ENCODE data around the gene ARHGEF26.

The ARHGEF26 gene

GRCh38 chr3:154243353-154243752 is 122.2 kb downstream of the ARHGEF26 start:
- TF ChIP-seq, protein P1, sequence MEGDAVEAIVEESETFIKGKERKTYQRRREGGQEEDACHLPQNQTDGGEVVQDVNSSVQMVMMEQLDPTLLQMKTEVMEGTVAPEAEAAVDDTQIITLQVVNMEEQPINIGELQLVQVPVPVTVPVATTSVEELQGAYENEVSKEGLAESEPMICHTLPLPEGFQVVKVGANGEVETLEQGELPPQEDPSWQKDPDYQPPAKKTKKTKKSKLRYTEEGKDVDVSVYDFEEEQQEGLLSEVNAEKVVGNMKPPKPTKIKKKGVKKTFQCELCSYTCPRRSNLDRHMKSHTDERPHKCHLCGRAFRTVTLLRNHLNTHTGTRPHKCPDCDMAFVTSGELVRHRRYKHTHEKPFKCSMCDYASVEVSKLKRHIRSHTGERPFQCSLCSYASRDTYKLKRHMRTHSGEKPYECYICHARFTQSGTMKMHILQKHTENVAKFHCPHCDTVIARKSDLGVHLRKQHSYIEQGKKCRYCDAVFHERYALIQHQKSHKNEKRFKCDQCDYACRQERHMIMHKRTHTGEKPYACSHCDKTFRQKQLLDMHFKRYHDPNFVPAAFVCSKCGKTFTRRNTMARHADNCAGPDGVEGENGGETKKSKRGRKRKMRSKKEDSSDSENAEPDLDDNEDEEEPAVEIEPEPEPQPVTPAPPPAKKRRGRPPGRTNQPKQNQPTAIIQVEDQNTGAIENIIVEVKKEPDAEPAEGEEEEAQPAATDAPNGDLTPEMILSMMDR (IDR thresholded peaks at IDR 0.05; ENCODE audit: insufficient read depth, low read length, poor library complexity, severe bottlenecking) = no peak
- no peak overlapping the region for H3K4me3 ChIP-seq (replicated peaks; ENCODE audit: low read depth, low read length)
- H3K36me3 ChIP-seq (ENCODE audit: control insufficient read depth, insufficient read depth, low read length) = no peaks in the 10 kb centered on the region
- no peak for DNase-seq (ENCODE audit: extremely low read depth, insufficient read length)
- no peaks in the 10 kb centered on the region for H3K27me3 ChIP-seq (replicated peaks; ENCODE audit: control insufficient read depth, insufficient read depth, low read length)

DNA sequence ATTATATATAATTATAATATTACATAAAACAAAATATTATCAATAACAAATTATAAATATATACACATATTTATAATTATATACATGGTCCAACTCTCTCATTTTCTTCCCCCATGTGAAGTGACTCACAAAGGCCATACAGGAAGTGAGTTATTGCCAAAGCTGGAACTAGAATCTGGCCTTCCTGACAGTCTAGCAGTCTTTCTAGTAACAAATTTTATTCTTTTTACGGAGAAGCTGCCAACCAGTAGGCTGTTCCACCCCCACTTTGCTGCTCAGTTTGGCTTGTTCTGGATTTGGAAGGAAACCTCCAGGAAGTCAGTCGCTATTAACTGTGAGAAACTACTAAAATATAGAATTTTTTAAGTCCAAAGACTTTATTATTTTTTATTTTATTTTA is 123.5 kb downstream of the ARHGEF26 start:
- H3K27me3 ChIP-seq (replicated peaks; ENCODE audit: control insufficient read depth, insufficient read depth, low read length) = no peaks in the 10 kb centered on the region
- DNase-seq (ENCODE audit: extremely low read depth, insufficient read length) = no peak
- H3K36me3 ChIP-seq (ENCODE audit: control insufficient read depth, insufficient read depth, low read length) = no peaks in the 10 kb centered on the region
- TF ChIP-seq, protein P1 (IDR thresholded peaks at IDR 0.05; ENCODE audit: insufficient read depth, low read length, poor library complexity, severe bottlenecking) = no peak
- H3K4me3 ChIP-seq (replicated peaks; ENCODE audit: low read depth, low read length) = no peak overlapping the region

DNA sequence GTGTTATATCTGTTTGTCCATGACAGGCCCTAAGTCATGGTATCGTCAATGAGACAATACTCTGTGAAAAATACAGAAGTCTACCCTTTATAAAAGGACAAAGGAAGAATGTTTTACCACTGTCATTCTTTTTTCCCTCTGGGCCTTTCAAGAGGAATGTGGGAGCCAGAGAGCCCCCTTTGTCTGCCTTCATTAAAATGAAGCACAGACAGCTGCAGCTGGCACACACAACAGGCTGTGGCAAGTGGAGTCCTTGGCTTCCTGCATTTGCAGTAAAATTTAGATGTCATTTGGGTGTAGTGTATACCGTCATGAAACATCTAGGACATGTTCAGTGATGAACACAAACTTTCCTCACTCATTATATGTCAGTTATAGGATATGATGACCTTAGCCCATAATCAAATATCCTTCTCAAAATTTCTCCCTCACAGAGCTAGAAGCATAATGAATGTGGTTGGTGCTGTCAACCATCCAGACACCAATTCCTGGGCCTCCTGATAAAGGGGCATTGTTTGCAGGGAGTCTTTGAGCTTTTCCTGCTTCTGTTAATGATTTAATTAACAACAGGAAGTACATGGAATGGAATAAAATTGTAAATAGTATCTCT is 126.7 kb downstream of the ARHGEF26 start:
- no peaks in the 10 kb centered on the region; the same call in none of the 2 replicates for H3K36me3 ChIP-seq (ENCODE audit: control insufficient read depth, insufficient read depth, low read length)
- no peak overlapping the region for H3K4me3 ChIP-seq (replicated peaks; ENCODE audit: low read depth, low read length)
- no peaks in the 10 kb centered on the region for H3K27me3 ChIP-seq (replicated peaks; ENCODE audit: control insufficient read depth, insufficient read depth, low read length)
- no peak for DNase-seq (ENCODE audit: extremely low read depth, insufficient read length)
- TF ChIP-seq, protein P1 (IDR thresholded peaks at IDR 0.05; ENCODE audit: insufficient read depth, low read length, poor library complexity, severe bottlenecking) = no peak

DNA sequence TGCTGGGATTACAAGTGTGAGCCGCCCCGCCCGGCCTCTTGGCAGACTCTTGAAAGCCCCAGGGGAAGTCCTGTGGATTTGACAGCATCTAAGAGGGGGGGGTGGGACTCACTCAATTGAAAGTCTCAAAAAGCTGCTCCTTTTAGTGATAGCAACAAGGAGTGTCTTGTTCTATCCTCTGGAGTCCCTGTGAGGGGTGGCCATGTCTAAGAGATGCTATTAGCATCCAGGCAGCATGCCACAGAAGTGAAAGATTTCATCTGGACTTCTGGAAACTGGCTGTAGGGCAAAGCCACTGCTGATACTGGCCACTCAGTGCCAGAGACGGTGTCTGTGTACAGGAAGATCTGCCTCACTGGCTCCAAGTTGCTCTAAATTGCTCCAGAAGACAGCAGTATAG is 129.1 kb downstream of the ARHGEF26 start:
- Histone ChIP-seq H3K27me3 (replicated peaks; ENCODE audit: control insufficient read depth, insufficient read depth, low read length) (no peaks in the 10 kb centered on the region), H3K36me3 (ENCODE audit: control insufficient read depth, insufficient read depth, low read length) (peaks cover 2% of the 10 kb centered on the region), H3K4me3 (replicated peaks; ENCODE audit: low read depth, low read length) (no peak overlapping the region)
- TF ChIP-seq, protein P1 (IDR thresholded peaks at IDR 0.05; ENCODE audit: insufficient read depth, low read length, poor library complexity, severe bottlenecking) = no peak
- DNase-seq (ENCODE audit: extremely low read depth, insufficient read length) = no peak

DNA sequence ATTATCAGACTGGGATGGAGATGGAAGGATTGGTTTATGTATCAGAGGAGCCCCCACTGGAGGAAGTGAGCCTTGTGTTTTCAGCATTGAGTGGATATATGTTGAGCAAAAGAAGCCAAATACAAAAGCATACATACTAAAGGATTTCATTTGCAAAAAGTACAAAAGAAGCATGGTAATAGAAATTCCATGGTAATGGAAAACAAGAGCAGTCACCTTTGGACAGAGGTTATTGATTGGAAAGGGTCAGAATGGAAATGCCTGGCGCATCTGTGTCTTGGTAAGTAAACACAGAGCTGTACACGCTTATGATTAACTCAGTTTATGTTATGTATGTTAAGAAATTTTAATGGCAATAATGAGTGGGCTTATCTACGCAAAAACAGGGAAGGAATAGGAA is 130.4 kb downstream of the ARHGEF26 start:
- H3K27me3 ChIP-seq (replicated peaks; ENCODE audit: control insufficient read depth, insufficient read depth, low read length) = no peaks in the 10 kb centered on the region
- no peak for DNase-seq (ENCODE audit: extremely low read depth, insufficient read length)
- TF ChIP-seq, protein P1 (IDR thresholded peaks at IDR 0.05; ENCODE audit: insufficient read depth, low read length, poor library complexity, severe bottlenecking) = no peak
- no peak overlapping the region for H3K4me3 ChIP-seq (replicated peaks; ENCODE audit: low read depth, low read length)
- peaks cover 2% of the 10 kb centered on the region for H3K36me3 ChIP-seq (ENCODE audit: control insufficient read depth, insufficient read depth, low read length)
